ENCODE measurements around the gene SMPD4. TPM values are rescaled to one million over a fixed set of nuclear protein-coding genes. Genes with fewer than 3 reads are reported as not detected.

Gene SMPD4
- total and polyA plus RNA-seq, 9 of the 15 experiments (the other 6 are each of a cell fraction or from before 2014, with no cell fraction given) = 7.5 to 123 (median 35.7) TPM

DNA sequence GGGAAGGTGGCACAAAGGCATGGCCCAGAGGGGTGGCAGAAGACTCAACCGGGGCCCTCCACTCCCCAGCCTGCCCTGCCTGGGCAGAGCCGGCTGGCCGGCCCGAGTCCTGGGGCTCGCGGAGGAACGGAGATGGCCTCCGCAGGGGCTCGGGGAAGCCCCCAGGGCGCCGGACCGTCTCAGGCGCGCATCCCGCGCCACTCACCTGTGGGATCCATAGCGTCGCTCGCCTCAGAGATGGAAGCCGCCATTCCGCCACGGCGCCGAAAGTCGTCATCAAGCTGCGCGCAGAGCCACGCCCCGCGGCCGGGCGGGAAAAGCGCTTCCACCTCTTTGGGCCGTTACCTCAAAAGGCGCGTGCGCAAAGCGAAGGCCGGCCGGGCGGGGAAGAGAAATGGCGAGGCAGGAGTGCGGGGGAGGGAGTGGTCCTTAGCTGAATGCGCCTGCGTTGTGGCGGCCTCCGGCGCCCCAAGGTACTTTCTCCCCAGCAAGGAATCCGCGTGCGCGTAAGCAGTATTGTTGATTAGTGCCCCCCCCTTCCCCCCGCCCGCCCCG is at the start of gene SMPD4 (continued):
- TF ChIP-seq, protein P1, sequence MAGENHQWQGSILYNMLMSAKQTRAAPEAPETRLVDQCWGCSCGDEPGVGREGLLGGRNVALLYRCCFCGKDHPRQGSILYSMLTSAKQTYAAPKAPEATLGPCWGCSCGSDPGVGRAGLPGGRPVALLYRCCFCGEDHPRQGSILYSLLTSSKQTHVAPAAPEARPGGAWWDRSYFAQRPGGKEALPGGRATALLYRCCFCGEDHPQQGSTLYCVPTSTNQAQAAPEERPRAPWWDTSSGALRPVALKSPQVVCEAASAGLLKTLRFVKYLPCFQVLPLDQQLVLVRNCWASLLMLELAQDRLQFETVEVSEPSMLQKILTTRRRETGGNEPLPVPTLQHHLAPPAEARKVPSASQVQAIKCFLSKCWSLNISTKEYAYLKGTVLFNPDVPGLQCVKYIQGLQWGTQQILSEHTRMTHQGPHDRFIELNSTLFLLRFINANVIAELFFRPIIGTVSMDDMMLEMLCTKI (IDR thresholded peaks at IDR 0.05; ENCODE audit: partially characterized antibody) = no peak
- TF ChIP-seq SIX5 (IDR thresholded peaks at IDR 0.05; ENCODE audit: borderline replicate concordance in 1 of 2, insufficient read depth in 1 of 2, low read depth in 1 of 2, low read length in 2 of 2) (no peak), HCFC1 (IDR thresholded peaks at IDR 0.05; ENCODE audit: low read depth, low read length) (peak; percentile 81), POLR2H (tag; IDR thresholded peaks at IDR 0.05; ENCODE audit: low read depth) (peak; percentile 43), NFE2 (IDR thresholded peaks at IDR 0.05; ENCODE audit: low read depth) (no peak), CBX5 (IDR thresholded peaks at IDR 0.05; ENCODE audit: borderline replicate concordance, low read depth) (no peak), CBX1 (IDR thresholded peaks at IDR 0.05; ENCODE audit: low read depth) (no peak), DEAF1 (CRISPR knock-in tag; IDR thresholded peaks at IDR 0.05) (no peak), RUNX1 (IDR thresholded peaks at IDR 0.05; ENCODE audit: low read depth) (no peak), ZKSCAN1 (IDR thresholded peaks at IDR 0.05; ENCODE audit: low read depth, low read length) (0 out of 2 replicates have a peak, but pooled peaks have one; percentile 16), ZBTB1 (CRISPR knock-in tag; IDR thresholded peaks at IDR 0.05; ENCODE audit: borderline replicate concordance, low read depth) (no peak; the same call in 1 of the 2 replicates)
- TF ChIP-seq, protein P2, sequence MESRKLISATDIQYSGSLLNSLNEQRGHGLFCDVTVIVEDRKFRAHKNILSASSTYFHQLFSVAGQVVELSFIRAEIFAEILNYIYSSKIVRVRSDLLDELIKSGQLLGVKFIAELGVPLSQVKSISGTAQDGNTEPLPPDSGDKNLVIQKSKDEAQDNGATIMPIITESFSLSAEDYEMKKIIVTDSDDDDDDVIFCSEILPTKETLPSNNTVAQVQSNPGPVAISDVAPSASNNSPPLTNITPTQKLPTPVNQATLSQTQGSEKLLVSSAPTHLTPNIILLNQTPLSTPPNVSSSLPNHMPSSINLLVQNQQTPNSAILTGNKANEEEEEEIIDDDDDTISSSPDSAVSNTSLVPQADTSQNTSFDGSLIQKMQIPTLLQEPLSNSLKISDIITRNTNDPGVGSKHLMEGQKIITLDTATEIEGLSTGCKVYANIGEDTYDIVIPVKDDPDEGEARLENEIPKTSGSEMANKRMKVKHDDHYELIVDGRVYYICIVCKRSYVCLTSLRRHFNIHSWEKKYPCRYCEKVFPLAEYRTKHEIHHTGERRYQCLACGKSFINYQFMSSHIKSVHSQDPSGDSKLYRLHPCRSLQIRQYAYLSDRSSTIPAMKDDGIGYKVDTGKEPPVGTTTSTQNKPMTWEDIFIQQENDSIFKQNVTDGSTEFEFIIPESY (CRISPR knock-in tag; IDR thresholded peaks at IDR 0.05) = 0 out of 2 replicates have a peak, but pooled peaks have one; percentile 14
- TF ChIP-seq, protein P3, sequence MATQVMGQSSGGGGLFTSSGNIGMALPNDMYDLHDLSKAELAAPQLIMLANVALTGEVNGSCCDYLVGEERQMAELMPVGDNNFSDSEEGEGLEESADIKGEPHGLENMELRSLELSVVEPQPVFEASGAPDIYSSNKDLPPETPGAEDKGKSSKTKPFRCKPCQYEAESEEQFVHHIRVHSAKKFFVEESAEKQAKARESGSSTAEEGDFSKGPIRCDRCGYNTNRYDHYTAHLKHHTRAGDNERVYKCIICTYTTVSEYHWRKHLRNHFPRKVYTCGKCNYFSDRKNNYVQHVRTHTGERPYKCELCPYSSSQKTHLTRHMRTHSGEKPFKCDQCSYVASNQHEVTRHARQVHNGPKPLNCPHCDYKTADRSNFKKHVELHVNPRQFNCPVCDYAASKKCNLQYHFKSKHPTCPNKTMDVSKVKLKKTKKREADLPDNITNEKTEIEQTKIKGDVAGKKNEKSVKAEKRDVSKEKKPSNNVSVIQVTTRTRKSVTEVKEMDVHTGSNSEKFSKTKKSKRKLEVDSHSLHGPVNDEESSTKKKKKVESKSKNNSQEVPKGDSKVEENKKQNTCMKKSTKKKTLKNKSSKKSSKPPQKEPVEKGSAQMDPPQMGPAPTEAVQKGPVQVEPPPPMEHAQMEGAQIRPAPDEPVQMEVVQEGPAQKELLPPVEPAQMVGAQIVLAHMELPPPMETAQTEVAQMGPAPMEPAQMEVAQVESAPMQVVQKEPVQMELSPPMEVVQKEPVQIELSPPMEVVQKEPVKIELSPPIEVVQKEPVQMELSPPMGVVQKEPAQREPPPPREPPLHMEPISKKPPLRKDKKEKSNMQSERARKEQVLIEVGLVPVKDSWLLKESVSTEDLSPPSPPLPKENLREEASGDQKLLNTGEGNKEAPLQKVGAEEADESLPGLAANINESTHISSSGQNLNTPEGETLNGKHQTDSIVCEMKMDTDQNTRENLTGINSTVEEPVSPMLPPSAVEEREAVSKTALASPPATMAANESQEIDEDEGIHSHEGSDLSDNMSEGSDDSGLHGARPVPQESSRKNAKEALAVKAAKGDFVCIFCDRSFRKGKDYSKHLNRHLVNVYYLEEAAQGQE (IDR thresholded peaks at IDR 0.05; ENCODE audit: borderline replicate concordance) = no peak
- TF ChIP-seq, protein P3 (CRISPR knock-in tag; IDR thresholded peaks at IDR 0.05; ENCODE audit: low read depth) = 0 out of 2 replicates have a peak, but pooled peaks have one; percentile 50
